IPS DF 4.7 (cell line): ENCODE results near the gene COMMD9.

Experiments used
- DNase-seq: peaks from one replicate; pipeline ENCODE4 v3.0.0-alpha.2; 2013; ENCODE audit warnings: low spot score; ENCODE audit errors: extremely low read depth

COMMD9 gene

GRCh38 chr11:36257351-36257750, 31.9 kb downstream of the COMMD9 start:
- DNase-seq, result no peak

GRCh38 chr11:36254713-36255112, 34.5 kb downstream of the COMMD9 start:
- DNase-seq, result no peak

GRCh38 chr11:36253238-36253637, 36.0 kb downstream of the COMMD9 start:
- no peak for DNase-seq

DNA sequence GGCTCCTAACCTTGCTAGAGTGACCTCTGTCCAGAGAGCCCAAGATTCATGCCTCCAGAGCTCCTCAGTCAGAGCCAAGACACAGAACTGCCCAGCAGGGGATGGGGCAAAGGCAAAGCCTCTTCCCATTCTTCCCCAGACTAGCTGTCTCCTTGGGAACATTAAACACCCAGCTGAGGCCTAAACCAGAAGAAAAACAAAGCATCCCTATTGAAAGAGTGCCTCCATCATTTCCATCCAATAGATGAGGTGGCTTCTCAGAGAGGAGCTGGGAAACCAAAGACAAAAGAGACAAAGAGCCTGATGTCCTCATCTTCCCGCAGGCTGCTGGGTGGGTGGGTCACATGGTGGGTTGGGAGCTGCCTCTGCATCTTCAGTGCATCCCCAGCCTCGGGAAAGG, 37.4 kb downstream of the COMMD9 start:
- DNase-seq, result no peak

DNA sequence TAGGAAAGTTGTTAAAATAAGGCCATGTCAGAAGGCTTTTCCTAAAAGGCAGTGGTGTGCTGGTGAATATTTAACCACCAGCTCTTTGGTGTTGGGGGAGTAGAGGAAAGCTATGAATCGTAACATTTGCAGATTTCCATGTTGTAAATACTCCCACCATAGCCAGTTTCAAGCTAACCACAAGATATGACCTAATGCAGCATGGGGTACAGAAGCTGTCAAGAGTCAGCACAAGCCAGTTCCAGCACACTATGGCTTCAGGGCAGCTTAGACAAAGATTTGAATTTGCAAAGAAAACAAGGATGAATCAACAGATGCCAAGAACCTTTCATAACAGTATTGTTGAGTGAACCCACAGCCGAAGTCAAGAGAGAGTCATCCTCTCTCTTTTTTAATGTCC, 40.0 kb downstream of the COMMD9 start:
- no peak for DNase-seq

- no peak for DNase-seq
Measured at GRCh38 chr11:36248436-36248835, 40.8 kb downstream of the COMMD9 start.

- DNase-seq, result no peak
Measured at GRCh38 chr11:36247493-36247892, 41.7 kb downstream of the COMMD9 start.

DNA sequence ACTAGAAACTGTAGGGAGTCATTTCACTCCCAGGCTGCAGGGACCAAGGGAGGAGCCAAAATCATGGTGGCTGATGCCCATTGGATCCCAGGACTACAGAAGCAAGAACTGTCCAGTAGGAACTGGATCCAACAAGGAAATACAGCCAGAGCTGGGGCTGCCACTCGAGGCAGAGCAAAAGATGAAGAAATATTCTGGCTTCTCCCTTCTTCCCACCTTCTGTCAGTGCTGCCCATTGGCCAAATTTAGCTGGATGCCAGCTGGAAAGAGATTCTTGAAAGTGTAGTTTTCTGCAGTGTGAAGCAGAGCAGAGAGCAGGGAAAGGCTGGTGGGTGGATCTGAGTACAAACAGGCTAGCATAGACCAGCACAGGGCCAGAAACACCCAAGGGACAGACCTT, 45.6 kb downstream of the COMMD9 start:
- no peak for DNase-seq

- no peak for DNase-seq
Measured at GRCh38 chr11:36241497-36241896, 47.7 kb downstream of the COMMD9 start.

GRCh38 chr11:36240801-36241200, 48.4 kb downstream of the COMMD9 start:
- DNase-seq, result no peak

- no peak for DNase-seq
Measured at GRCh38 chr11:36240173-36240572, 49.1 kb downstream of the COMMD9 start.

DNA sequence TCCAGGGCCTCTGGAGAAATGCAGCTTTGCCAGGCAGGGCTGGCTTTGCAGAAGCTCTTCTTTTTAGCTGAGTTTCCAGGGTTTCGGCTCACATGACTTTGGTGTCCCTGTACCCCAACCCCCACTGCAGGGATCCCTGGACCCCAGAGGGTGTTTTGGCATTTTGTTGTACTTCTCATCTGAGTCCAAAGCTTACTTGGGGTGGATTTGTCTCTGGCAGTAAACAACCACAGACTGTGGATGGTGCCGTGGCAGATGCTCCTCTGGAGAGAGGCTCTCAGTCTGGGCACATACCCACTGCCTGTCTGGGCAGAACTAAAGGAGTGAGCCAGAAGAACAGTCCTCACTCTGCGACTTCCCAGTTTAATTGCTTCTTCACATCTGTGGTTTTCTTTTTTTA, 49.6 kb downstream of the COMMD9 start:
- no peak for DNase-seq

DNA sequence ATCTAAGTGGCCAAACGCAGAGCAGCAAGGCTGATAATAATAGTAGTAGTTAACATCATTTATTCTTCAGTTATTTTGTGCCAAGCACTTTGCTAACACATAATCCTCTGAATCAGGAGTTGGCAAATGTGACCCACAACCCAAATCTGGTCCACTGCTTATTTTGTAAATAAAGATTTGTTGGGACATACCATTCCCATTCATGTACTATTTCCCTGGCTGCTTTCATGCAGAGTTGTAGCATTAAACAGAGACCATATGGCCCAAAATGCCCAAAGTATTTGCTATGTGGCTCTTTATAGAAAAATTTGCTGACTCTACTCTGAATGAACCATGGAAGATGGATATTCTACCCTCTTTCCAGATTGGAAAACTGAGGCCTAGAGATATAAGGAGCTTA, 50.3 kb downstream of the COMMD9 start:
- no peak for DNase-seq

GRCh38 chr11:36238036-36238631, 51.1 kb downstream of the COMMD9 start:
- DNase-seq, result no peak

DNA sequence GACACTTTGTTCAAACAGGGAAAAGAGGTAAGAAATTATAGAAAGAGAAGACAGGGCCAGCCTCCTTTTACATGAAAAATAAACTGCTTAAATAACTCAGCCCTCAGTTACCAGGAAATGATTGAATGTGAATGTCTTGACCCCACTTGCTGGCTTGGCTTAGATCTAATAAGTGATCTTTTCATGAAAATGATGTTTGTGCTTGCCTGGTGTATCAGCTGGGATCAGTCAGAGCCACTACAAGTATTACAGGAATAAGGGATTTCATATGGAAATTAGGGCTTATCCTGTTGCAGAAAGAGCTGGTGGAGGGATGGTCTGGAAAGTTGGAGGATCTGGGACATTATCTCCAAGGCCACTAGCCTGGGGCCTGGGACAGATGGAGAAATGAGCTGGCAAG, 51.8 kb downstream of the COMMD9 start:
- DNase-seq, result no peak

- DNase-seq, result no peak
Measured at GRCh38 chr11:36235750-36236149, 53.5 kb downstream of the COMMD9 start.

- DNase-seq, result no peak
Measured at GRCh38 chr11:36234825-36235224, 54.4 kb downstream of the COMMD9 start.

- no peak for DNase-seq
Measured at GRCh38 chr11:36233204-36233603, 56.0 kb downstream of the COMMD9 start.

GRCh38 chr11:36230779-36231699, 58.2 kb downstream of the COMMD9 start:
- DNase-seq, result no peak

DNA sequence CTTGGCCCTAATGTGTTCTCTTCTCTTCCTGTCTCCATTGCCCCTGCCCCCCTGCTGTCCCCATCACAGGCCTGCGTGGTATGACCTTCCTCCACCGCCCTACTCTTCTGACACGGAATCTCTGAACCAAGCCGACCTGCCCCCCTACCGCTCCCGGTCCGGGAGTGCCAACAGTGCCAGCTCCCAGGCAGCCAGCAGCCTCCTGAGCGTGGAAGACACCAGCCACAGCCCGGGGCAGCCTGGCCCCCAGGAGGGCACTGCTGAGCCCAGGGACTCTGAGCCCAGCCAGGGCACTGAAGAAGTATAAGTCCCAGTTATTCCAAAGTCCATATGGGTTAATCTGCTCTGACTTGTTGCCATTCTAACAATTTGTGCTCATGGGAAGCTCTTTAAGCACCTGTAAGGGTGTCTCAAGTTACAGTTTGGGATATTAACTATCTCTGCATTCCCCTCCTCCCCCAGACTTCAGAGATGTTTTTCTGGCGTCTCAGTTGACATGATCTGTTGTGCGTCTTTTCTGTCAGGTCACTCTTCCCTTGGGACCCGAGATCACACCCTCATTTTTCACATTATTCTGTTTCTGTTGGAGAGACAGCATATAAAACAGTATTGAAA, 60.0 kb downstream of the COMMD9 start:
- DNase-seq, result no peak

DNA sequence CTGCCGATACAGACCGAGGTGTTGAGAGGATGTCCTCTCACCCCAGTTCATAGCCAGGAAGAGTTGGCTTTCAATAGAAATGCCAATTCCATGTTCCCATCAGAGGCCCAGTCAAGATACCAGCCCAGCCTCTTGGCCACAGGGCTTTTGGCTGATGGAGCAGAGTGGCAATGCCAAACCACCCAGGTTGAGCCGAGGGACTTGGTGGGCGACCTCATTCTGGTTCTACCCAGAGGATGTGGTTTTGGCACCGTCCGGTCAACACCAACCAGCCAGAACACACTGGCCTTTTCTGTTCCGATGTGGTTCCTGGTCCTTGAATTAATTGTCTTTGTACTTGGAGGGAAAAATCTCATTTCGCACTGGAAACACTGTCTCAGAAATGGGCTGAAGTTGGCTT, 60.5 kb downstream of the COMMD9 start:
- DNase-seq, result no peak

DNA sequence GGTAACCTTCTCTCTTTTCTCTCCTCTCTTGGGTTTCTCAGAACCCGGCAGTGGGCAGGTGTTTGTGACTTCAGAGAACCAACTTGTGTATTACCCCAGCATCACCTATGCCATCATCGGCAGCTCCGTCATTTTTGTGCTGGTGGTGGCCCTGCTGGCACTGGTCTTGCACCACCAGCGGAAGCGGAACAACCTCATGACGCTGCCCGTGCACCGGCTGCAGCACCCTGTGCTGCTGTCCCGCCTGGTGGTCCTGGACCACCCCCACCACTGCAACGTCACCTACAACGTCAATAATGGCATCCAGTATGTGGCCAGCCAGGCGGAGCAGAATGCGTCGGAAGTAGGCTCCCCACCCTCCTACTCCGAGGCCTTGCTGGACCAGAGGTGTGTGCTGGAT, 62.2 kb downstream of the COMMD9 start:
- no peak for DNase-seq
